Stimulated activated CD8-positive, alpha-beta memory T cell treated with anti-CD3 and anti-CD28 coated beads, Interleukin-4, amount 100 ng/mL, for 4 hours (primary cell): ENCODE measurements around the gene NADSYN1.

ENCODE experiments used
- DNase-seq, 2 donors: peaks; one replicate each; pipeline ENCODE4 v3.0.0-alpha.2; 2020; ENCODE audit warnings: low read depth in 2 of 2, low spot score in 1 of 2

Gene NADSYN1

DNA sequence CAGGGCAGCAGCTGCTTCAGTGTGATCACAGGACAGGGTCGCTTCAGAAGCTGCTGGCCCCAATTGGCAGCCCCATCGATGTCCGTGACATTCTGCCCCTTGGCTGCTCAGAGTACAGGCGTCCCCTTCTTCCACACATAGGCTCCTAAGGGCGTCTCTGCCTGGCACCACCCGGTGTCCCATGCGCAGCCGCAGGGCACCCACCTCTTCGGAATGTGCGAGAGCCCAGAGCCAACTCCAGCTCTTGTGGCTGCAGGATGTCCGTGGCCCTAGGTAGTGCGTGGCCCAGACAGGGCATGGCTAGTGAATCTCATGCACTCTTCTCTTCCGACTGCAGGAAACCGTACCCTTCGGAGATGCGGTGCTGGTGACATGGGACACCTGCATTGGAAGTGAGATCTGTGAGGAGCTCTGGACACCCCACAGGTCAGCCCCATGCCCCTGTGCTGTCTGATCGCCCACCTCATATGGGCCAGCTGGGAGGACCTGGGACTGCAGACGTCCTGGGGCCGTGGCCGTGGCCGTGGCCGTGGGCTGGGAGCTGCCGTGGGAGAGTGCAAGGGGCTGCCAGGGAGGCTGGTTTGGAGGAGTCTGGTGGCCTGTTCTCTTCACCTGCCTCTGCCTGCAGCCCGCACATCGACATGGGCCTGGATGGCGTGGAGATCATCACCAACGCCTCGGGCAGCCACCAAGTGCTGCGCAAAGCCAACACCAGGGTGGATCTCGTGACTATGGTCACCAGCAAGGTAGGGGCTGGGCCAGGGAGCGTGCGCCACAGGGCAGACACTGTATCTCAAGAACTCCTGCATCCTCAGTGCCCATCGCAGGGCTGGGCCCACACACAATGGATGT is 20.2 kb downstream of the NADSYN1 start:
- no peak for DNase-seq

DNA sequence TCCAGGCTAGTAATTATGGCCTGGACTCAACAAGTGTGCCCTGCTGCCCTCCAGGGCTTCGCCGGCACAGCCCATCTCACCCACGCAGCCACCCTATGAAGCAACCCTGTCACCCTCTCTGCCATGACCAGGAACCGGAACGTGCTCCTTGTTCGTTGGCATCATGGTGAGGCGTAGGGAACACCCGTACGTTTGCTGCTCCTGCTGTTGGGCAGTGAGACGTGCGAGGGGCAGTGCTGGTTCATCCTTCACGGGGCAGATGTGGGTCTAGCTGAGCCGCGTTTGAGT is 20.7 kb downstream of the NADSYN1 start:
- DNase-seq: no peak

DNA sequence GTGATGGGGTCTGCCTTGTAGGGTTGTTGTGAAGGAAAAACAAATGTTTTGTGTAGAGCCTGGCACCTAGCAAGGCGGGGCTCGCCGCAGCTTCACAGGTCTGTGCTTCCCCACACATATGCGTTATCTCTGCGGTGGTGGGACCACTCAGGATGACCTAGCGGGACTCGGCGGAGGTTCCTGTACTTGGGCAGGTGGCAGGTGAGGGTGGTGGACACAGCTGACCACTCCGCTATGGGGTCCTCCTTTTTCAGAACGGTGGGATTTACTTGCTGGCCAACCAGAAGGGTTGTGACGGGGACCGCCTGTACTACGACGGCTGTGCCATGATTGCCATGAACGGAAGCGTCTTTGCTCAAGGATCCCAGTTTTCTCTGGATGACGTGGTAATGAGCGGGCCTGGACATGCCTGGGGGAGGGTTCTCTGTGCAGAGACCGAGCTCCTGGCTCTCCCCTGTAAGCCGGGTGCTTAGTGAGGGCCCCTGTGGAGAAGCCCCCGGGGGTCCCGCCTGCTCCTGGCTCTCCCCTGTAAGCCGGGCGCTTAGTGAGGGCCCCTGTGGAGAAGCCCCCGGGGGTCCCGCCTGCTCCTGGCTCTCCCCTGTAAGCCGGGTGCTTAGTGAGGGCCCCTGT is 21.3 kb downstream of the NADSYN1 start:
- DNase-seq: no peak

DNA sequence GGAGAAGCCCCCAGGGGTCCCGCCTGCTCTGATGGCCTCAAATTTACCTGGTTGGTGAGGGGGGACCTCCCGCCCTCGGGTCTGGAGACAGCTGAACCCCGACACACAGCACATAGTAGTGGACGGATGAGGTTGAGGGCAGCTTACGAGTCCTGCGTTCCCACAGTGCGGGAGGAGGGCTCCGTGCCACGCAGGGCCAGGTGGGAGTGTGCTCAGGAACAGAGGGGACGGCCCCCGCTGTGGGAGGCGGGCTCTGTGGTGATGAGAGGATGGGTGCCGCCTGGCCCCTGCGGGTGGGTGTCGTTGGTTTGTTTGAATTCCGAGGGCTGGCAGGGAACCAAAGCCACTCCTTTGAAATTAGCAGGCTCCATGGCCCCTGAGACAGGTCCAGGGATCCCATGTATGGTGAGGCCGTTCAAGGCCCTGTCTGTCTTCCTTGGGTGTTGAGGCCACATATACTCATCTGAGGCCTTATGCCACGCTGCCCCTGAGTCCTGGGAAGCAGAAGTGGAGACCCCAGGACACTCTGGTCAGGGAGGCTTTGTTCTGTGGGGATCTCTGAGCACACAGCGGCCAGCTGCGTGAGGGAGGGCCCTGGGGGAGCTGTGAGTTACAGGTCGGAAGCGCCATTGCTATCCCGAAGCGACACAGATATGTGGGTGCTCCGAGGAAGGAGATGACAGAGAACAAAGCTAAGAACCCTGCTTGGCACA is 21.9 kb downstream of the NADSYN1 start:
- DNase-seq: no peak

DNA sequence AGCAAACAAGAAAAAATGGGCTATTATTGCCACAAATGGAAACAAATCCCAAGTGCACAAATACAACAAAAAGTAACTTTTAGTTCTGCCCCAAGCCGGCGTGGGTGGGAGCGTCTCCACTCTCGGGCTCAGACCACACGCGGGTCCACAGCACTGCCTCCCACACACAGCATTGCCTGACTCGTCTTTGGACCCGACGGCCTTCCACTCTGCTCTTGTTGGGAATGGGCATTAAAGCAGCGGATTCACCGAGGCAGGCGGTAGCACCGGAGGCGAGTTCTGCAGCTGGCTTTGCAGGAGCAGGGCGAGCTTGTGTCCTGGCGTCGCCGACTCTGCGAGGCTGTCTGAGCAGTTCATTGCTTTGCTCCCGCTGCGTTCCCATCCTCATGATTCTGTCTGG is 23.0 kb downstream of the NADSYN1 start:
- DNase-seq: no peak

DNA sequence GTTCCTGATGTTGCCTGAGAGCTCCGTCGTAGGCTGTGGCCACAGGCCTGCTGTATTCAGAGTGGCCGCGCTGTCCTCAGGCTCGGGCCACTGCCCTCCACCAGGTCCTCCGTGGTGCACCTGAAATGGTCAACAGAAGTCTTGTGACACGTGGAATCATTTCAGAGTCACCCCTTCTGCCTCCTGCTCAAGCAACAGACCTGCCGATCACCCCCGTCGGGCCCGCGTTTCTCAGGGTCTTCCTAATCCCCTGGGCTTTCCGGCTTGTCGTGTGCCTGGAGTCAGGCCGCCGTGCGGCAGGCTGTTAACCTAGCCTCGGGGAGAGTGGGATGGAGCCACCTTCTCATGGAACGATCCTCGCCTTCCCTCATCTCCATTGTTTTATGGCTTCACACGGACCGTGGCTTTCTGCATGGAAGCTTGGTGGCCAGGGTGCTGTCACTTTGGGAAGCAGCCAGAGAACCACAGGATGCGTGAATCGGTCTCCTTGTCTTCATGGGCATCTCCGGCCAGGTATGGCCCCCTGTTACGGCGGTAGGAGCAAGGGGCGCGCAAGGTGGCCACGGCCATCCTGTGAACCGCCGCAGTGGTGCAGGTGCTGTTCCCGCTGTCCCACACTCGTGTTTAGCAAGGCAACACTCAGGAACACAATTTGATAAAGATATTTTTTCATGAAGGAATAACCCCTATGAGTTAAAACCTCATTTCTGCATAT is 24.1 kb downstream of the NADSYN1 start:
- DNase-seq: no peak

DNA sequence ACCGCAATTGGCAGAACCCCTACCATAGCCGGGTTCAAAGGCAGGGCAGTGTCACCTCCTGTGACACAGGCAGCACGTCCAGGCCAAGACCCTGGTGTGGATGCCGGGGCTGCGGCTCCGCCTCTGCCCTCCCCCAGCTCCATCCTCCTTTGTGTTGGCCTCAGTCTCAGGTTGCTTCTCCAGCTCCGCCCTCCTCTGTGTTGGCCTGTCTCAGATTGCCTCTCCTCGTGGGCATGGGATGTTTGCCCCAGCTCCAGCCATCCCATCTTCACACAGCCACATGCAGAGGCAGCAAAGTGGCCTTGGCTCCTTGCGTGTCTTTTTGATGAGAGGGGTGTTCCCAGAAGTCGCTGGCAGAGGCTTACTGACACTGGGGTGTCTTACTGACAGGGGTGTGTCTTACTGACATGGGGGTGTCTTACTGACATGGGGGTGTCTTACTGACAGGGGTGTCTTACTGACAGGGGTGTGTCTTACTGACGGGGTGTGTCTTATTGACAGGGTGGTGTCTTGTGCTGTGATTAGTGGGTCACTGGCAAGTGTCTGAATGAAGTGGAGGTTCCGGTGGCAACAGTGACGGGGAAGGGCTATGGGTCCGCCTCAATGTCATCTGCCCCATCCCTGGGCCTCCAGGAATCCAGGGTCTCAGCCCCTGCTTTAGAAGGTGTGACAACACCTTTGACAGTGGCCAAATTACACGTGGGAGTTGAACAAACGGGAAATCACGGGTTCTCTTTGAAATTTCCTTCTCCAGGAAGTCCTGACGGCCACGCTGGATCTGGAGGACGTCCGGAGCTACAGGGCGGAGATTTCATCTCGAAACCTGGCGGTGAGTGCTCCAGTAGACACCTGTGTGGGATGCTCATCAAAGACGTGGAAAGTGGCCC is 24.9 kb downstream of the NADSYN1 start:
- DNase-seq: no peak

DNA sequence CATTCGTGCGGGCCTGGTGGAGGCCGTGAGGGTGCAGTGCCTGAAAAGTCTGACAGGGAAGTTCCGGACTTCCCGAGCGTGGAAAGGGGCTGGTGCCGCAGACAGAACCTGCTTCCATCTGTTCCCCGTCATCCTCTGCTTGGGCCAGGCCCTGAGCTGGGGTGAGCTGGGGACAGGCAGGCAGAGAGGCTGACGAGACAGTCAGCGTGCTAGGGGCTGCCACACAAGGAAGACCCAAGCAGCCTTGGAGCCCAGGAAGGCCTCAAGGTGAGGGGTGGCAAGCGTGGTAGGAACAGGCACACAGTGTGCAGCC is 25.5 kb downstream of the NADSYN1 start:
- no peak for DNase-seq

DNA sequence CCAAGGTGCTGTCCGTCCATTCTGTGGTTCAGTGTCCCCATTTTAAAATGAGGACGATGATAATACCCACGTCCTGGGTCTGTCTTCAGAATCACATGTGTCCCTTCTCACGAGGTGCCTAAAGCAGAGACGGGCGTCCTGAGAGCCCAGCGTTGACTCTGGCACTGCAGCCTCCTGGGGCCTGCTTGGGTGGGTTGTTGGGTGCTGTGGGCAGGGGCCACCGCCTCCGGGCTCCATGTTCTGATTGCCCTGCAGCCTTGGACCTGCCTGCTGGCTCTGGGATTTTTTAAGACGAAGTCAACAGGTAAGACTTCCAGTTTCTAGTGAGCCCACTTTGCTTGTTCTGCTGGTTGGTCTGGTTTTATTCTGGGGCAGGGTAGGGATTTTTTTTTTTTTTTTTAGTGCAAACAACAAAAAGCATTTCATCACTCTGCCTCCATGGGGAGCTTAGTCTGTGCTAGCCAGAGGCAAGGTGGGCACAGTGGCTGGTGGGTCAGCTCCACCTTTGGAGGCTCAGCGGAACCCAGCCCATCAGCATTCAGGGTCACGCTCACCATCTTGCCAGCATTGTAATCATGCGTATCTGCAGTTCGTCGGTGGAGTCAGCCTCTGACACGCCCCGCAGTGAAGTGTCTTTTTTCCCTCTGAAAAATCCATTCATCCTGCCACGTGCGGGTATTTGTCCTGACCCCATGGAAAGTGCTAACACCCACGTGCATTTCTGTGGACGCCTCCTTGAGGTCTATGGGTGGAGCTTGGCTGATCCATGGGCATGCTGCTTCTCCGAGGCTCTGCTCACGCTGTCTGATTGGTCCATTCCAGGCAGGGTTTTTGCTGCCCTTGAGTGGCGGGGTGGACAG is 28.3 kb downstream of the NADSYN1 start:
- no peak for DNase-seq

DNA sequence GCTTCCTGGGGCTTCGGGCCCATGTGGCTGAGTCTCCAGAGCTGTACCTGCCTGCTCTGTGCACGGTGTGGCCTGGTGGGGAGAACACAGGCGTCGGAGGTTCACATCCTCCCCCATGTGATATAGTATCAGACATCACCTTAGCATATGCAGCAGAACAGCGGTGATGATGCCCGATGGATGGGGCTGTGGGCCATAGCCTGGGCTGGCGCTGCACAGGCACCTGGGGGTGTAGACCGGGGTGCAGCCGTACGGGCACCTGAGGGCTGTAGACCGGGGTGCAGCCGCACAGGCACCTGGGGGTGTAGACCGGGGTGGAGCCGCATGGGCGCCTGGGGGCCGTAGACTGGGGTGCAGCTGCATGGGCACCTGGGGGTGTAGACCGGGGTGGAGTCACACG is 29.2 kb downstream of the NADSYN1 start:
- DNase-seq: no peak

DNA sequence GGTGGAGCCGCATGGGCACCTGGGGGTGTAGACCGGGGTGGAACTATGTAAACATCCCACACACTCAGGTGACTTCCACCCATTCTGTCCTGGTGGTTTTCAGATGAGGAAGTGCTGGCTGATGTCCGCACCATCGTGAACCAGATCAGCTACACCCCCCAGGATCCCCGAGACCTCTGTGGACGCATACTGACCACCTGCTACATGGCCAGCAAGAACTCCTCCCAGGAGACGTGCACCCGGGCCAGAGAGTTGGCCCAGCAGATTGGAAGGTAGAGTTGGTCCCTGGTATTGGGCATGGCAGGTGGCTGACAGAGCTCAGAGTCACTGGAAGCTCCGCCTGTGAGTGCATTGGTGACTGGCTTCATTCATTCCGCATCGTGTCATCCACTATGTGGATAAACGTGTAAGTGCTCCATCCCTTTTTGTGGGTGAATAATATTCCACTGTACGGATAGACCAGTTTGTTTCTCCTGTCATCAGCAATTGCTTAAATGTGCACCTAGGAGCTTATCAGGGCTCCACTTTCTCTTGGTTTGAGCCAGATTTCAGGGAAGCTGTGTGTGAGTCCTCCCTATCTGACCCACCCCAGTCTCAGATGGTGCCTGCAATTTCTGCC is 29.9 kb downstream of the NADSYN1 start:
- no peak for DNase-seq

DNA sequence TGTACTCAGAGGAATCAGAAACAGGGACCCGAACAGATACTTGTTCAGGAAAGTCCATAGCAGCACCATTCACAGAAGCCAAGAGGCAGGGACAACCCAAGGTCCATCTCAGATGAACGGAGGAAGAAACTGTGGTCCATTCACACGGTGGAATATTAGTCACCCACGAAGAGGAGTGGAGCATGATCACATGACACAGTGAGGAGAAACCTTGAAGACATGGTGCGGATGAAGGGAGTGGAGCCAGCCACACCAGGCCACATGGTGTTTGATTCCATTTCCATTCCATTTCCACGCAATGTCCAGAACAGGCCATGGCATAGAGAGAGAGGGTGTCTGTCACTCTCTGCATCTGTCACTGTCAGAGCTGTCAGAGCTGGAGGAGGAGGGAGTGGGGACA is 30.7 kb downstream of the NADSYN1 start:
- DNase-seq: no peak

DNA sequence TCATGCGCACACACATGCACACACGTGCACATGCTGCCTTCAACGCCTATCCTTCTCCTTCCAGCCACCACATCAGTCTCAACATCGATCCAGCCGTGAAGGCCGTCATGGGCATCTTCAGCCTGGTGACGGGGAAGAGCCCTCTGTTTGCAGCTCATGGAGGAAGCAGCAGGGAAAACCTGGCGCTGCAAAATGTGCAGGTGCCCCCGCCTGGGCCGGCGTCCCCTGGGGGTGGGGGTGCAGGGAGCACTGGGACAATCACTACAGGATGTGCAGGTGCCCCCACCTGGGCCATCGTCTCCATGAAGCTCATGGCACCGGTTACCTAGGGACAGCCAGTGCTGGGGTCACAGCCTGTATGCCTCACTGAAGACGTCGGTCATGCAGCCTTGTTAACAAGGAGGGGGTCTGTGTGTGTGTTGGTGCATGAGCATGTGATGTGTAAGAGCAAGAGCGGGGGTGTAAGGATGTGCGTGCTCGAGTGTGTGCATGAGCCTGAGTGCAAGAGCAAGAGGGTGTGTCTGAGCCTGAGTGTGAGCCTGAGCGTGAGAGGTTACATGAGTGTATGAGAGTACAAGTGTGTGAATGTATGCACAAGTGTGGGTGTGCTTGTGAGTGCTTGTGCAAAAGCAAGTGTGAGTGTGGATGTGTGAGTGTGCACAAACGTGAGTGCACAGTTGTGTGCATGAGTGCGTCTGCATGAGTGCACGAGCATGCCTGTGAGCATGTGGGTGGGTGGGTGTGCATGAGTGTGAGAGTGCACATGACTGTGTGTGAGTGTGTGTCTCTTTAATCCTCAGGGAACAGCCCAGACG is 31.5 kb downstream of the NADSYN1 start:
- no peak for DNase-seq

DNA sequence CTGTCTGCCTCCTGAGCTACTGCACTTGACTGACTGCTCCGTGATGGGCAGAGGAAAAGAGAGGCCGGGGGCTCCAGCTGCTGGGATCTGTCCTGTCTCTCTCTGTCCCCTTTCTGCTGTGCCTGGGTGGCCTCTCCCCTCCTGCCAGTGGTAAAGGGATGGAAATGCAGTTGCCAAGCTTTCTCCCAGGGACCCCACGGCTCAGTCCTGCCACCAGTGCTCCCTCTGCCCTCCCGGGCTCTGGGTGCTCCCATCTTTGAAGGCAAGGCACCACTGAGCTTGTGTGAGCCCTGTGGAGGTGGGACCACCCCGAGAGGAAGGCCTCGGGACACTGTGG is 32.0 kb downstream of the NADSYN1 start:
- no peak for DNase-seq

DNA sequence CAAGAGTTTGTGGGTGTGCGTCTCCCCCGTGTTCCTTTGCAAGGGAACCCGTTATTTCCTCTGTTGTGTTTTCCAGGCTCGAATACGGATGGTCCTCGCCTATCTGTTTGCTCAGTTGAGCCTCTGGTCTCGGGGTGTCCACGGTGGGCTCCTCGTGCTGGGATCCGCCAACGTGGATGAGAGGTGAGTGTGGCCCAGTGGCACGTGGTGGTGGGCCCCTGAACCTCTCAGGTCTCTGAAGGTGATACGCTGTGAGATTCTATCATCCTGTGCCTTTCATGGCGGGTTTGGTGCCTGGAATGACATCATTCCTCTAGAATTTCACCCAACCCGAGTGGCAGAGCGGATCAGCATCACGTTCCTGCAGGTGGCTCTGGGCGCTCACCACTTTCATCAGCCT is 32.5 kb downstream of the NADSYN1 start:
- no peak for DNase-seq

DNA sequence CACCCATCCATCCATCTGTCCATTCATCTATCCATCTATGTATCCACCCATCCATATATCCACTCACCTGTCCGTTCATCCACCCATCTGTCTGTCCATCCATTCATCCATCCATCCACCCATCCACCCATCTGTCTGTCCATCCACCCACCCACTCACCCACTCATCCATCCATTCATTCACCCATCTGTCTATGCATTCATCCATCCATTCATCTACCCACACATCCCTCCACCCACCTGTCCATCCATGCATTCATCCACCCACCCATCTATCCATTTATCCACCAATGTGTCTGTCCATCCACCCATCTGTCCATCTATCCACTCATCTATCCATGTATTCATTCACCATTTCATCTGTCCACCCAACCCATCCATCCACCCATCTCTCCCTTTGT is 33.3 kb downstream of the NADSYN1 start:
- DNase-seq: no peak

DNA sequence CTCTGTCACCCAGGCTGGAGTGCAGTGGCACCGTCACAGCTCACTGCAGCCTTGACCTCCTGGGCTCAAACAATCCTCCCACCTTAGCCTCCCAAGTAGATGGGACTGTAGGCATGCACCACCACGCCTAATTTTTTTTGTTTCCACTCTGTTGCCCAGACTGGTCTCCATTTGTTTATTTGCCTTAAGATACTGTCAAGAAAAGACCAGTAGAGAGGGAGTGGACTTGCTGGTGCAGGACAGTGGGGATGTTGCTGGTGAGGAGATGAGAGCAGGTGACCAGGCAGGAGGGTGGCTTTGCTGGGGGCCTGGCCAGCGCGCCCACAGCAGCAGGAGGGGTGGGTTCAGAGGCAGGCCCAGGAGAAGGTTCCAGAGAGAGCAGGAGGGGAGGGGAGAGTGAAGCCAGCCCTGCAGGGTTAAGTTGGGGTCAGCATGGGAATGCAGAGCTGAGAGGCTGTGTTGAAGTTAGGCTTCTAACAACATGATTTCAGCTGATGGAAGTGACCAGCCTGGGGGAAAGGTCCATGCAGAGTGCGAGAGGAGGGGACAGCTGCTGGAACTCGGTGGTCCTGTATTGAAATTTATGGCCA is 35.8 kb downstream of the NADSYN1 start:
- DNase-seq: no peak

DNA sequence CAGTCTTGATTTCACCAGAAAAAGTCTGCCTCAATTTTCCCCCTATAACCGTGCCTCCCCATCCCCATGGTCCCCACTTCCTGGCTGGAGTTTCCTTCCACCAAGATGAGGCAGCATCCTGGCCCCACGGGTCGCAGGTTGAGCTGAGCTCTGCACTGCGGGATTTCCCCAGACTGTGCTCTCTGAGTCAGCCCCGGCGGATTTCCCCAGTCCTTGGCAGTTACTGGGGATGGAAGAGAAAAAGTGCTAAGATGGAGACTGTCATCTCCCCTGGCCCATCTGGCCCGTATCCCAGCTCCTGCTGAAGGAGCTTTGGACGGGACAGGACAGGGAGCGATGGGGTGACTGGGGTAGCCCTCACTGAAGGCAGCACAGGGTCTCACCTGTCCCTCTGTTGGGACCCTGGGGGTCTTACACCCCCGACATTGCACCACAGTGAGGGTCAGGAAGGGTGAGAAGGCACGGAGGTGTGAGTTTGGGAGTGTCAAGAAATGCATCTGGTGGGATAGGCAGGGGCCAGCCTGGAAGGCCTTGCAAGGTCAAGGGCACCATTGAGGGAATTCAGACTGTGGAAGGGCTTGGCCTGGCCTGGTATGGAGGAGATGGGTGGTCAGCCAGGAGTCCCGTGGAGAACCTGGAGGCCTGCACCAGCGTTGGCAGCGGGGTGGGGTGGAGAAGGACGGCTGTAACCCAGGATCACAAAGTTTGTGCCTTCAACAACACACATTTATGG is 36.5 kb downstream of the NADSYN1 start:
- DNase-seq: no peak
